ENCODE results near the gene NOP14.
A peak's percentile ranks its signal among the peaks of the same experiment; 100 is the strongest.

NOP14 gene

GRCh38 chr4:2958446-2958845 lies 4.8 kb downstream of the NOP14 start:
- TF ChIP-seq, protein P1, sequence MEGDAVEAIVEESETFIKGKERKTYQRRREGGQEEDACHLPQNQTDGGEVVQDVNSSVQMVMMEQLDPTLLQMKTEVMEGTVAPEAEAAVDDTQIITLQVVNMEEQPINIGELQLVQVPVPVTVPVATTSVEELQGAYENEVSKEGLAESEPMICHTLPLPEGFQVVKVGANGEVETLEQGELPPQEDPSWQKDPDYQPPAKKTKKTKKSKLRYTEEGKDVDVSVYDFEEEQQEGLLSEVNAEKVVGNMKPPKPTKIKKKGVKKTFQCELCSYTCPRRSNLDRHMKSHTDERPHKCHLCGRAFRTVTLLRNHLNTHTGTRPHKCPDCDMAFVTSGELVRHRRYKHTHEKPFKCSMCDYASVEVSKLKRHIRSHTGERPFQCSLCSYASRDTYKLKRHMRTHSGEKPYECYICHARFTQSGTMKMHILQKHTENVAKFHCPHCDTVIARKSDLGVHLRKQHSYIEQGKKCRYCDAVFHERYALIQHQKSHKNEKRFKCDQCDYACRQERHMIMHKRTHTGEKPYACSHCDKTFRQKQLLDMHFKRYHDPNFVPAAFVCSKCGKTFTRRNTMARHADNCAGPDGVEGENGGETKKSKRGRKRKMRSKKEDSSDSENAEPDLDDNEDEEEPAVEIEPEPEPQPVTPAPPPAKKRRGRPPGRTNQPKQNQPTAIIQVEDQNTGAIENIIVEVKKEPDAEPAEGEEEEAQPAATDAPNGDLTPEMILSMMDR (IDR thresholded peaks at IDR 0.05) = no peak

- TF ChIP-seq, protein P1 (IDR thresholded peaks at IDR 0.05) = peak; percentile 26; the same call in 1 of the 2 replicates
These were observed 8.6 kb downstream of the NOP14 start for GRCh38 chr4:2954358-2955185.

DNA sequence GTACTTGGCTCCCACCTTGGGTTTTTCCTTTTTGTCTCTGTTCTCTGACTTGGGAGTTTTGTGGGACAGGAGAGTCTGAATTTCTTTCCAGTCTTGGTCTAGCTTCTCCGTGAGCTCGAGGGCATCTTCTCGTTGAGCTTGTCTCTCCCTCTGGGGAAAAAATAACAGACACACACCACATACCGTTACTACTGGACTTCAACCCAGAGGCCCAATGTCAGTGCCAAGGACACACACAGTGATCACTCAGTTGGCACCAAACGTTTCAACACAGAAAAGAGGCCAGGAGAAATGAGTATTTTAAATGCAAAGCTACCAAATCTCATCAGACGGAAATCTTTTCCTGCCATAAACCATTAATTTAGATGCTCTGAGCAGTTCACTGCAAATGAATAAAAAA lies 9.7 kb downstream of the NOP14 start:
- TF ChIP-seq, protein P1 (IDR thresholded peaks at IDR 0.05) = no peak

DNA sequence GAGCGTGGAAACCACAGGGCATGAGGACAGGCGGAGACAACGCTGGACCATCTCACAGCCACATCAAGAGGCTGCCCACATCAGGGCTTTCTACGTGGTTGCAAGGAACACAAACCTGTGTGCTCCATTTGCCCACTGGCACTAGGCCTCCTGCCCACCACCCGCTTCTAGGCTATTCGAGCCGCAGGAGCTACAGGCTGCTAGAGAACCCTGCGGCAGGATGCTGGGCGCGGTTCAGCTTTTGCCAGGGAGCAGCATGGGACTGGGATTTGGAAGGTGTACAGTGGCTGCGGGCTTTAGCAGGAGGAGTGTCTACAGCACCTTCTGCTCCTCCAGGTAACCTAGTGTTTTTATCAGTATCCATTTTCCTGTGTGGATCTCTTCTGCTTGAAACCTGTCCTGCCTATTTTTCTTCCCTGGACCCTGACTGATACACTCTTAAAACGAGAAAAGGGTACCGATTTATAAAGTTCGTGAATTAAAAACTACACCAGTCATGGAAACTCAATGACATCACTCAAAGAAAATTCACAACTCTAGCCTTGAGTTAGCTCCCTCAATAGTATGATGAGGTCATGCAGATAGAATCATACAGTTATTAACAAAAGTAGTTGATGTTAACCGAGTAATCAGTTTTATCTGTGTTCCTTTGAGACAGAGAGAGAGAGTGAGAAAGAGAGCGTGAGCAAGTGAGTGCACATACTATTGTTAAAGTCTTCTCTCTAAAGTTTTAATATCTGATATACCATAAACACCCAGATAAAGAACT lies 12.8 kb downstream of the NOP14 start:
- TF ChIP-seq, protein P1 (IDR thresholded peaks at IDR 0.05) = no peak

GRCh38 chr4:2949782-2950125 lies 13.5 kb downstream of the NOP14 start:
- TF ChIP-seq, protein P1 (IDR thresholded peaks at IDR 0.05) = no peak

DNA sequence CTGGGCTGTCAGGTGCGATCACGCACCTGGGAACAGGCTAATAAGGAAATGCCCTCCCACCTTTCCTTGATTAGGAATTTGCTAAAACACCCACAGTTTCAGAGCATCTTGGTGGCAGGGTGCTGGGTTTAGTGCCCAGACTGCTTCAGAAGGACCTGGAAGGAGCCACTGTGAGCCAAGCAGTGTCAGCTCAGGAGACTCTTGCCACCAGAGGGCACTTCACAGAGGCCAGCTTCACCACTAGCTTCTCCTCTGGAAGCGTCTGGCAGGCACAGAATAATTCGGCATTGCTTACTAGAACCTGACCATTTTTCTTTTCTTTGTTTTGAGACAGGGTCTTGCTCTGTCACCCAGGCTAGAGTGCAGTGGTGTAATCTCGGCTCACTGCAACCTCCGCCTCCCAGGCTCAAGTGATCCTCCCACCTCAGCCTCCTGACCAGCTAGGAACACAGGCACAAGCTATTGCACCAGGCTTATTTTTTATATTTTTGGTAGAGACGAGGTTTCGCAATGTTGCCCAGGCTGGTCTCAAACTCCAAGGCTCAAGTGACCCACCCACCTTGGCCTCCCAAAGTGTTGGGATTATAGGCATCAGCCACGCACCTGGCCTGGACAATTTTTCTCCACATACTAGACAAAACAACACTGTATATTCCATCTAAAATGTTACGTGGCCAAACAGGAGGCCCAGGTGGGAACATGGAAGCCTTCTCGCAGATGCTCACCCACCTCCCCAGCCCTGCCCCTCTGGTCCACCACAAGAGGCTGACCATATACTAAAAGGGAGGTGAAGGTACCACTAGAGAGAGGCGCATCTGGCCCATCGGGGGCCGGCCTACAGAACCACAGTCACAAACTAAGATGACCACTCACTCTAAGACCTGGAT lies 14.1 kb downstream of the NOP14 start:
- TF ChIP-seq, protein P1 (IDR thresholded peaks at IDR 0.05) = peak; percentile 69

- TF ChIP-seq, protein P1 (IDR thresholded peaks at IDR 0.05) = no peak
These were observed 15.3 kb downstream of the NOP14 start for GRCh38 chr4:2947926-2948325.

Measured in LNCAP (cell line).